GM12878 (cell line): ENCODE measurements around the gene TOR1B. TPM values are rescaled to one million over a fixed set of nuclear protein-coding genes. Genes with fewer than 3 reads are reported as not detected.

Experiments
- ATAC-seq: fragments of 200-7000 bp; cut with Tn5 transposase; 3 replicates; pipeline ENCODE4 v1.9.1; 2020; ENCODE audit warnings: mild to moderate bottlenecking, moderate library complexity
- BruUV-seq: library from RNA; stranded (reverse); fragments of 400-500 nt; replicated peaks from 2 replicates; lab custom pipeline; 2021; lab: Mats Ljungman, UMichigan
- CTCF ChIA-PET: fragments of 300-600 bp; sonication (Branson Sonifier 250); formaldehyde crosslinking; extraction: SDS; loops from one replicate; lab custom pipeline; 2021; ENCODE audit warnings: inconsistent platforms; lab: Yijun Ruan, JAX
- POLR2A ChIA-PET: fragments of 350-600 bp; formaldehyde crosslinking; extraction: SDS; loops from one replicate; lab custom pipeline; 2021; ENCODE audit warnings: inconsistent platforms; lab: Charles Lee
- RAD21 ChIA-PET: fragments of 300-600 bp; sonication (Branson Sonifier 250); formaldehyde crosslinking; loops from one replicate; lab custom pipeline; 2023; ENCODE audit warnings: antibody characterized with exemption; ENCODE audit not compliant: unreplicated experiment; lab: Charles Lee
- SMC1A ChIA-PET: fragments of 300-600 bp; sonication (Branson Sonifier 250); formaldehyde crosslinking; loops from one replicate; lab custom pipeline; 2023; ENCODE audit not compliant: unreplicated experiment, uncharacterized antibody; lab: Charles Lee
- DNase-seq: peaks from one replicate; pipeline ENCODE4 v3.0.0-alpha.2; 2011; ENCODE audit warnings: low read depth, low spot score
- FAIRE-seq: peaks from 3 replicates; lab custom pipeline; 2011; peaks lifted over from hg19 to GRCh38; lab: Jason Lieb, UNC
- H2AFZ ChIP-seq: 2 replicates; pipeline ENCODE4 v1.6.0; 2011; ENCODE audit warnings: low read depth, low read length, control low read depth; ENCODE audit not compliant: control insufficient read depth
- H3K27ac ChIP-seq: 2 replicates; pipeline ENCODE4 v1.5.1; 2011; ENCODE audit warnings: control low read depth; ENCODE audit not compliant: control insufficient read depth, insufficient read depth
- H3K27me3 ChIP-seq, 2 experiments: replicated peaks in 1 of 2; 2 replicates each; pipeline versions ENCODE4 v1.6.0 to v1.6.1; 2011; ENCODE audit warnings: low read length in 1 of 2; ENCODE audit not compliant: control insufficient read depth in 2 of 2, insufficient read depth in 2 of 2
- H3K36me3 ChIP-seq, 2 experiments: 2 replicates each; pipeline ENCODE4 v1.5.1; 2011; ENCODE audit warnings: low read length in 1 of 2; ENCODE audit not compliant: control insufficient read depth in 2 of 2, insufficient read depth in 2 of 2
- H3K4me1 ChIP-seq: 2 replicates; pipeline ENCODE4 v1.6.1; 2011; ENCODE audit warnings: mild to moderate bottlenecking, low read length, moderate library complexity, mixed read lengths; ENCODE audit not compliant: control insufficient read depth, insufficient read depth
- H3K4me2 ChIP-seq: 2 replicates; pipeline ENCODE4 v1.6.0; 2011; ENCODE audit warnings: control low read depth; ENCODE audit not compliant: control insufficient read depth, insufficient read depth
- H3K4me3 ChIP-seq: fragments of 200-600 bp; sonication (generic); 2 replicates; pipeline ENCODE4 v1.5.1; 2016
- H3K79me2 ChIP-seq: 2 replicates; pipeline ENCODE4 v1.6.0; 2011; ENCODE audit warnings: low read length; ENCODE audit not compliant: control insufficient read depth, insufficient read depth
- H3K9ac ChIP-seq: 2 replicates; pipeline ENCODE4 v1.8.0; 2011; ENCODE audit warnings: low read length, control low read depth, mixed read lengths; ENCODE audit not compliant: control insufficient read depth, insufficient read depth
- H3K9me3 ChIP-seq: replicated peaks from 3 replicates; pipeline ENCODE4 v1.5.1; 2011; ENCODE audit warnings: mild to moderate bottlenecking, low read length; ENCODE audit not compliant: control insufficient read depth, insufficient read depth
- H4K20me1 ChIP-seq: 2 replicates; pipeline ENCODE4 v1.6.0; 2011; ENCODE audit not compliant: control insufficient read depth, insufficient read depth
- ATF3 ChIP-seq: IDR thresholded peaks from 2 replicates; pipeline ENCODE4 v1.6.1; 2011; ENCODE audit warnings: low read depth, mild to moderate bottlenecking, low read length, moderate library complexity, borderline replicate concordance; ENCODE audit errors: extremely low read depth
- BMI1 ChIP-seq: fragments of 450-650 bp; IDR thresholded peaks from 2 replicates; pipeline ENCODE4 v1.6.1; 2016; ENCODE audit warnings: mild to moderate bottlenecking, moderate library complexity, borderline replicate concordance
- GATAD2B ChIP-seq: fragments of 450-650 bp; conservative IDR thresholded peaks from 2 replicates; pipeline ENCODE4 v1.6.1; 2017; ENCODE audit warnings: low read depth, mild to moderate bottlenecking, moderate library complexity
- HCFC1 ChIP-seq: fragments of 150-350 bp; IDR thresholded peaks from 2 replicates; pipeline ENCODE4 v1.6.1; 2014; ENCODE audit warnings: low read length
- HDGF ChIP-seq: fragments of 450-650 bp; IDR thresholded peaks from 2 replicates; pipeline ENCODE4 v1.6.1; 2016; ENCODE audit warnings: antibody characterized with exemption
- WGBS: methylation state at CpG from one replicate; pipeline ENCODE4 v1.1.6; 2016; ENCODE audit warnings: low lambda C conversion rate; ENCODE audit not compliant: insufficient replicate concordance, insufficient coverage; ENCODE audit errors: missing lambda C conversion rate; 5-methylcytosine and 5-hydroxymethylcytosine counted together
- in situ Hi-C: fragments of 300-500 bp; cut with MboI; formaldehyde crosslinking; loops from 9 replicates; pipeline ENCODE4 v1.14.3; 2018; ENCODE audit warnings: mixed read lengths
- intact Hi-C: fragments of 100-400 bp; cut with micrococcal nuclease; formaldehyde crosslinking; loops from one replicate; pipeline ENCODE4 v1.14.2; 2022; ENCODE audit not compliant: unreplicated experiment
- polyA plus RNA-seq, 11 experiments: library from polyadenylated mRNA; depleted of rRNA in 4 of 11; unstranded in 6 of 11; stranded (reverse) in 5 of 11; fragments of >200 nt; fragmentation: Nextera tagmentation in 4 of 11; fragmentation: Illumina TruSeq in 1 of 11; extraction: Ambion mirVana in 4 of 11; extraction: Trizol in 1 of 11; gene quantifications; 1 replicate in 1 of 11; 2 replicates in 10 of 11; pipeline versions ENCODE4 v1.2.1 to v1.2.3, GENCODE V29; 2011 to 2016; ENCODE audit warnings: inconsistent platforms in 2 of 11, missing spikeins in 2 of 11, low read depth in 1 of 11
- total RNA-seq, 4 experiments: library from RNA; depleted of rRNA in 3 of 4; stranded (reverse); fragments of >200 nt in 3 of 4; fragmentation: Illumina TruSeq in 1 of 4; extraction: Trizol in 1 of 4; gene quantifications; 2 replicates each; pipeline versions ENCODE4 v1.2.1 to v1.2.3, GENCODE V29; 2013 to 2021

Gene TOR1B
- total and polyA plus RNA-seq, 10 of the 15 experiments (the other 5 are each of a cell fraction or from before 2014, with no cell fraction given) = 1.8 to 17.5 (median 9.9) TPM

DNA sequence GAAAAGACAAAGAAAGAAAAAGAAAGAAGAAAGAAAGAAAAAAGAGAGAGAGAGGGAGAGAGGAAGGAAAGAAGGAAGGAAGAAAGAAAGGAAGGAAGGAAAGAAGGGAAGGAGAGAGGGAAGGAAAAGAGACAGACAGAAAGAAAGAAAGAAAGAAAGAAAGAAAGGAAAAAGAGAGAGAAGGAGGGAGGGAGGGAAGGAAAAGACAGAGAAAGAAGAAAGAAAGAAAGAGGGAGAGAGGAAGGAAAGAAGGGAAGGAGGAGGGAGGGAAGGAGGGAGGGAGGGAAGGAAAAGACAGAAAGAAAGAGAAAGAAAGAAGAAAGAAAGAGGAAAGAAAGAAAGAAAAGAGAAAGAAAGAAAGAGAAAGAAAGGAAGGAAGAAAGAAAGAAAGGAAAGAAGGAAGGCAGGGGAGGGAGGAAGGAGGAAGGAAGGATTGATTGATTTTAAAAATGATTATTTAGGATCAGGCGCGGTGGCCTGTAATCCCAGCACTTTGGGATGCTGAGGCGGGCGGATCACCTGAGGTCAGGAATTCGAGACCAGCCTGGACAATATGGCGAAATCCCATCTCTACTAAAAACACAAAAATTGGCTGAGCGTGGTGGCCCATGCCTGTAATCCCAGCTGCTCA lies 23.3 kb upstream of the TOR1B start:
- in situ Hi-C loops = loop anchor here (5.0 kb wide), 3 partner anchors 42 to 647 kb away; no protein-coding TSS in a partner anchor
- no peaks in the 10 kb centered on the region for H3K9me3 ChIP-seq
- FAIRE-seq (no peak), DNase-seq (no peak), ATAC-seq (no peak)
- no peak overlapping the region for H3K9ac ChIP-seq
- SMC1A ChIA-PET = interaction anchor here (1.1 kb wide), 1 partner anchor 18 kb away, joined by 3 read pairs; no protein-coding TSS in a partner anchor
- BruUV-seq = no TSS peak
- 49% methylated on average over 7 of the region's 7 CpGs for WGBS
- no peaks in the 10 kb centered on the region for H3K4me1 ChIP-seq
- no peaks in the 10 kb centered on the region for H3K36me3 ChIP-seq
- no peak overlapping the region for H3K27ac ChIP-seq
- H3K79me2 ChIP-seq = no peaks in the 10 kb centered on the region
- TF ChIP-seq BMI1 (no peak), HCFC1 (no peak), GATAD2B (no peak), HDGF (no peak), ATF3 (no peak)
- RAD21 ChIA-PET = no interaction called here
- no peak overlapping the region for H3K4me2 ChIP-seq
- H3K4me3 ChIP-seq = no peak overlapping the region
- no peaks in the 10 kb centered on the region for H4K20me1 ChIP-seq
- no peaks in the 10 kb centered on the region; a peak in 1 of 4 replicates for H3K27me3 ChIP-seq
- CTCF ChIA-PET = interaction anchor here (1.1 kb wide), 1 partner anchor 41 kb away, joined by 5 read pairs; no protein-coding TSS in a partner anchor
- intact Hi-C loops = loop anchor here (5.0 kb wide), 1 partner anchor 642 kb away; no protein-coding TSS in a partner anchor
- no peak overlapping the region for H2AFZ ChIP-seq
- POLR2A ChIA-PET = no interaction called here
